ENCODE measurements around the gene ADAMTS2. TPM values are rescaled to one million over a fixed set of nuclear protein-coding genes. Genes with fewer than 3 reads are reported as not detected.

Gene ADAMTS2
- total RNA-seq, 1 donor from 2014 or later: 23.5 TPM

DNA sequence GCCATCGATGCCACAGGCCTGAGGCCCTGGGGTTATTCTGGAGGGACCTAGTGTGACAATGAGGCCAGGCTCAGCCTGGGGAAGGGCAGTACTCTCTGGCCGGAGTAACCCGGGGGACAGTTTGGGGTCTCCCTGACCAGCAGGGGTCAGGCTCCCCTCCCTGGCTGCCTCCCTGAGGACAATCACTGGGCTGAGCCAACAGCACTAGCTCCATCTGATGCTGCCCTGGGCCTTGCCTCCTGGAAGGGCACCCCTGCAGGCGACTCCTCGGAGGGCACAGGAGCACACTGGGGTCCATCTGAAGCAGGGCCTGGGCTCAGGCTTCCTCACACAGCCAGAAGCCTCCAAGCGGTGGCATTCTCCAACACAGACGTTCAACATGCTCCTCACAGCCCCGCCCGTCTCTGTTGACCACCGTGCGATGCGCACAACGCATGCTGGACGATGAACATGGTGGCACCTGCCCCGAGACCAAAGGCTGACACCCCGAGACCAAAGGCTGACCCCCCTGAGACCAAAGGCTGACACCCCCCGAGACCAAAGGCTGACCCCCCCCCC lies 68.3 kb downstream of the ADAMTS2 start:
- DNase-seq: no peak
- peaks cover 24% of the 10 kb centered on the region for H3K4me1 Mint-ChIP-seq (ENCODE audit: low read depth, unreplicated experiment)
- H3K4me3 Mint-ChIP-seq (ENCODE audit: unreplicated experiment): no peak overlapping the region
- no peak overlapping the region for H3K27ac Mint-ChIP-seq (ENCODE audit: unreplicated experiment)
- peaks cover 5% of the 10 kb centered on the region for H3K9me3 Mint-ChIP-seq (ENCODE audit: unreplicated experiment)
- TF ChIP-seq, protein P1, sequence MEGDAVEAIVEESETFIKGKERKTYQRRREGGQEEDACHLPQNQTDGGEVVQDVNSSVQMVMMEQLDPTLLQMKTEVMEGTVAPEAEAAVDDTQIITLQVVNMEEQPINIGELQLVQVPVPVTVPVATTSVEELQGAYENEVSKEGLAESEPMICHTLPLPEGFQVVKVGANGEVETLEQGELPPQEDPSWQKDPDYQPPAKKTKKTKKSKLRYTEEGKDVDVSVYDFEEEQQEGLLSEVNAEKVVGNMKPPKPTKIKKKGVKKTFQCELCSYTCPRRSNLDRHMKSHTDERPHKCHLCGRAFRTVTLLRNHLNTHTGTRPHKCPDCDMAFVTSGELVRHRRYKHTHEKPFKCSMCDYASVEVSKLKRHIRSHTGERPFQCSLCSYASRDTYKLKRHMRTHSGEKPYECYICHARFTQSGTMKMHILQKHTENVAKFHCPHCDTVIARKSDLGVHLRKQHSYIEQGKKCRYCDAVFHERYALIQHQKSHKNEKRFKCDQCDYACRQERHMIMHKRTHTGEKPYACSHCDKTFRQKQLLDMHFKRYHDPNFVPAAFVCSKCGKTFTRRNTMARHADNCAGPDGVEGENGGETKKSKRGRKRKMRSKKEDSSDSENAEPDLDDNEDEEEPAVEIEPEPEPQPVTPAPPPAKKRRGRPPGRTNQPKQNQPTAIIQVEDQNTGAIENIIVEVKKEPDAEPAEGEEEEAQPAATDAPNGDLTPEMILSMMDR (IDR thresholded peaks at IDR 0.05; ENCODE audit: partially characterized antibody, unreplicated experiment): no peak
- peaks cover 6% of the 10 kb centered on the region for H3K36me3 Mint-ChIP-seq (ENCODE audit: unreplicated experiment)
- H3K27me3 Mint-ChIP-seq (ENCODE audit: unreplicated experiment): peaks cover 8% of the 10 kb centered on the region

DNA sequence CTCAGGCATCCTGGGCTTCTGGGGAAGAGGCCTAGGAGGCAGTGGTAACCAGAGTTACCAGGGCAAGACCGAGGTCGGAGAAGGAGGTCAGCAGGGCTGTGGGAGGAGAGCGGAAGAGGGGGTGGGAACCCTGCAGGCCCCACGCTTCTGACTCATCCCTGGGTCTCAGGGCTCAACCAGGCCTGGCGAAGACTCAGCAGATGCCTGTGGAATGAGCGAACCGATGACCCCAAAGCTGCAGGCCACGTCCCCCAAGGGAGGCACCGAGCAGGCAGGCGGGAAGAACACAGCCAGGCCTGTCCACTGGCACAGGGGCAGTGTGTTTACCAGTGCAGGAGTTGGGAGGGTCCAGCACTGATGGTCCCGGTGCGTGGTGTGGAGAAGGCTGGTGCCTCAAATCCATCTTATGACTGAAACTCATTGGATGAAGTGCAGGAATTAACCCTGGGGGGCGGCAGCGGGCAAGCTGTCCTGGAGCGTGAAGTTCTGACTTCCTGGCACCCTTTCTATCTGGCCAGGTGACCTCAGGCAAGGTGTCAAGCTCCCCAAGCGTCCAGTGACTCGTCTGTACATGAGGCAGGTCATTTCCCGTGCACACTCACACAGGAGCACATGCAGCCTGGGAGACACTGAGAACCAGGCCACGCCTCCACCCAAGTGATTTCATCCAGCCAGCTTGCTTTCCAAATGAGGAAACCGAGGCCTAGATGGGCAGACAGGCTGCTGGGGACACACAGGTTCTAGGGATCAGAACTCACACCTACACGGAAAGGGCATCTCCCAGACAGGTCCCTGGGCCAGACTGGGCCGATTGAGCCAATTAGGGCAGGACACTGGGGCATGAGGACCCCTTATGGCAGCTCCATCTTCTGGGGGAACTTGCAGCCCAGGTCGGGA lies 69.1 kb downstream of the ADAMTS2 start:
- TF ChIP-seq, protein P1 (IDR thresholded peaks at IDR 0.05; ENCODE audit: partially characterized antibody, unreplicated experiment): no peak
- no peak overlapping the region for H3K27ac Mint-ChIP-seq (ENCODE audit: unreplicated experiment)
- no peaks in the 10 kb centered on the region for H3K36me3 Mint-ChIP-seq (ENCODE audit: unreplicated experiment)
- no peak for DNase-seq
- H3K4me1 Mint-ChIP-seq (ENCODE audit: low read depth, unreplicated experiment): peaks cover 24% of the 10 kb centered on the region
- H3K9me3 Mint-ChIP-seq (ENCODE audit: unreplicated experiment): peaks cover 5% of the 10 kb centered on the region
- peaks cover 6% of the 10 kb centered on the region for H3K27me3 Mint-ChIP-seq (ENCODE audit: unreplicated experiment)
- no peak overlapping the region for H3K4me3 Mint-ChIP-seq (ENCODE audit: unreplicated experiment)

DNA sequence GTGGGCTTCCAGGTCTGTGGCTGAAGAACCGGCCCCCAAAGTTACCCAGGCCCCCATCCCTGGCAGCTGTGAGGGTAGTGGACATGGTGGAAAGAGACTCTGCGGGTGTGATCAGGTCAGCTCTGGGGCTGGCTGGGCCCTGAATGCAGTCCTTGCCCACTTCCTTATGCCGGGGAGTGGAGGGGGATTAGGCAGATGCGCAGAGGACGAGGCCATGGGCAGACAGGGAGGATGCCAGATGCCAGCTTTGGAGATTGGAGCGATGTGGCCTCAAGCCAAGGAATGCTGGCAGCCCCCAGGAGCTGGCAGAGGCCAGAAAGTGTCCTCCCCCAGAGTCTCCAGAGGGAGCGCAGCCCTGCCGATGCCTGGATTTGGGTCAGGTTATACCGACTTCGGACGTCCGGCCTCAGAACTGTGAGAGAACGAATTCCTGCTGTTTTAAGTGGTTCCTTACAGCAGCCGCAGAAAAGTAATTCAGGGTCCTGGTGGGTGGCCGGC lies 69.8 kb downstream of the ADAMTS2 start:
- no peak overlapping the region for H3K27ac Mint-ChIP-seq (ENCODE audit: unreplicated experiment)

DNA sequence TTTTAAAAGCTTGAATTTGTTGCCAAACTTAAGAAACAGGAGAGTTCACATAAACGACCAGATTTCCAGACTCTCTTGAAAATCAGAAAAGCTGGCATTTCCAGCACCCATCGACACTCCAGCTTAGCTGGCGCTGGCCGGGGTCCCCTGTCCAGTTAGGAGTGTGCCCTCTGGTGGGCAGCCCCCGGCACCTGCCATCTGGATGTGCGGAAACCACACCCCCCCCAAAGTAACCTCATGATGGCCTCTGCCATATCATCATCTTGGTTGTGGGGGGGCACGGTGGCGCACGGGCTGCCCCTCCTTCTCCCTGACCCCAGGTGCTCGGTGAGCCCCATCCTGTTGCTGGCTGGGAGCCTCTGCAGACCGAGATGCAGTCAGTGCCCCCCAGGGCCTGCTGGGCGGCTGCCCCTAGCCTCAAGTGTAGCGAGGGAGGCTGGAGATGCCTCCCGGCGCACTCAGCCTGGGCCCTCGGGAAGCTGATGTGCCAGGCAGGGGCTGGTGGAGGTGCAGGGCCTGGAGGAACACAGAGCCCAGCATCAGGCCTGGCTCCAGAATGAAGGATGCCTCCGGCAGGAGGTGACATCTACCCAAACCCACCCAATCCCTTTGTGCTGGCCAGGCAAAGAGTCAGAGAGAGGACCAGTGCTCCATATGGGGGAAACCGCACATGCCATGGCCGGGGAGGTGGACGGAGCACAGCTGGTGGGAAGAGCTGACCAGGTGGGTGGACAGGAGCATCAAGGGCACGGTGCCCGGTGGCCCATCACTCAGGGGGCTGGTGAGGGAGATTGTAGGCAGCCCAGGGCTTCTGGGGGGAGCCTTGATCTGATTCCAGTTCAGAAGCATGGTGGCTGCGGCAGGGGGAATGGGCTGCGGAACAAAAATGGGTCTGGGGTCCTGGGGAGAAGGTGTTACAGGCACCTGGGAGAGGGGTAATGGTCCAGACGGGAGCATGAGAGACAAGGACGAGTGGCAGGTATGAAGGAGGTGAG lies 70.6 kb downstream of the ADAMTS2 start:
- H3K4me3 Mint-ChIP-seq (ENCODE audit: unreplicated experiment): no peak overlapping the region
- TF ChIP-seq, protein P1 (IDR thresholded peaks at IDR 0.05; ENCODE audit: partially characterized antibody, unreplicated experiment): no peak
- peak; percentile 15 for DNase-seq
- H3K36me3 Mint-ChIP-seq (ENCODE audit: unreplicated experiment): no peaks in the 10 kb centered on the region
- H3K4me1 Mint-ChIP-seq (ENCODE audit: low read depth, unreplicated experiment): peaks cover 26% of the 10 kb centered on the region
- peaks cover 6% of the 10 kb centered on the region for H3K27me3 Mint-ChIP-seq (ENCODE audit: unreplicated experiment)
- peaks cover 2% of the 10 kb centered on the region for H3K9me3 Mint-ChIP-seq (ENCODE audit: unreplicated experiment)
- no peak overlapping the region for H3K27ac Mint-ChIP-seq (ENCODE audit: unreplicated experiment)

More for the DNA sequence above, 69.8 kb downstream of the ADAMTS2 start:
- DNase-seq: no peak
- Mint-ChIP-seq H3K27me3 (ENCODE audit: unreplicated experiment) (peaks cover 6% of the 10 kb centered on the region), H3K9me3 (ENCODE audit: unreplicated experiment) (peaks cover 3% of the 10 kb centered on the region), H3K4me1 (ENCODE audit: low read depth, unreplicated experiment) (peaks cover 24% of the 10 kb centered on the region), H3K36me3 (ENCODE audit: unreplicated experiment) (no peaks in the 10 kb centered on the region), H3K4me3 (ENCODE audit: unreplicated experiment) (no peak overlapping the region)
- TF ChIP-seq, protein P1 (IDR thresholded peaks at IDR 0.05; ENCODE audit: partially characterized antibody, unreplicated experiment): no peak

Measured in glutamatergic neuron (in vitro differentiated cells).